Transverse colon (tissue), 4 donors: ENCODE data around the gene LRP4. TPM values are rescaled to one million over a fixed set of nuclear protein-coding genes. Genes with fewer than 3 reads are reported as not detected.

Experiments
- DNase-seq: peaks from one replicate; pipeline ENCODE4 v3.0.0-alpha.2; 2019
- H3K27ac ChIP-seq, 4 donors: fragments of 200-600 bp; sonication (generic); 2 replicates each; pipeline ENCODE4 v1.5.1; 2016 to 2018; ENCODE audit warnings: inconsistent platforms in 4 of 4
- H3K27me3 ChIP-seq: fragments of 200-600 bp; sonication (generic); 2 replicates; pipeline ENCODE4 v1.5.1; 2017; ENCODE audit warnings: inconsistent platforms
- H3K36me3 ChIP-seq, 4 donors: fragments of 200-600 bp; sonication (generic); 2 replicates each; pipeline ENCODE4 v1.5.1; 2017 to 2019; ENCODE audit warnings: inconsistent platforms in 4 of 4
- H3K4me1 ChIP-seq, 4 donors: fragments of 200-600 bp; sonication (generic); 2 replicates each; pipeline ENCODE4 v1.5.1; 2017 to 2020; ENCODE audit warnings: inconsistent platforms in 4 of 4
- H3K4me3 ChIP-seq, 4 donors: fragments of 200-600 bp; sonication (generic); 1 replicate in 1 of 4; 2 replicates in 3 of 4; pipeline versions ENCODE4 v1.5.1 to v1.6.1; 2017 to 2019; ENCODE audit warnings: inconsistent platforms in 4 of 4
- H3K9me3 ChIP-seq, 2 donors: fragments of 200-600 bp; sonication (generic); 2 replicates each; pipeline ENCODE4 v1.5.1; 2017 to 2019; ENCODE audit warnings: inconsistent platforms in 2 of 2
- EP300 ChIP-seq: sonication (generic); formaldehyde crosslinking; IDR thresholded peaks from one replicate; pipeline ENCODE4 v1.6.1; 2017; ENCODE audit warnings: antibody characterized with exemption, low read depth
- POLR2A ChIP-seq: fragments of 450-650 bp; IDR thresholded peaks from one replicate; pipeline ENCODE4 v1.6.1; 2016; ENCODE audit warnings: antibody characterized with exemption, mild to moderate bottlenecking, moderate library complexity
- POLR2AphosphoS5 ChIP-seq, 3 donors: sonication (generic); formaldehyde crosslinking; IDR thresholded peaks; one replicate each; pipeline ENCODE4 v1.6.1; 2016; ENCODE audit warnings: antibody characterized with exemption in 3 of 3
- WGBS, 2 donors: methylation state at CpG; one replicate each; pipeline ENCODE4 v1.1.5; 2018; ENCODE audit warnings: low coverage in 1 of 2; 5-methylcytosine and 5-hydroxymethylcytosine counted together
- in situ Hi-C, 4 donors: fragments of 200-750 bp; cut with MboI; loops; one replicate each; pipeline versions ENCODE4 v1.15.0 to v1.15.1; 2017; ENCODE audit warnings: low sequenced_read_pairs in 3 of 4, low pct_ligation_motif_present in 1 of 4, low pct_unique_long_range_greater_than_20kb in 1 of 4
- intact Hi-C: fragments of 100-400 bp; cut with DNase I; formaldehyde crosslinking; loops from one replicate; pipeline ENCODE4 v1.15.1; 2023; ENCODE audit warnings: low total_unique reads
- total RNA-seq, 4 donors: library from RNA; depleted of rRNA; stranded (reverse); fragments of >200 nt; gene quantifications; one replicate each; pipeline ENCODE4 v1.1.0, GENCODE V29; 2016
- TF ChIP-seq, protein P1 (sequence below), 5 experiments: fragments of 200-600 bp in 3 of 5; fragments of 450-650 bp in 2 of 5; sonication (generic) in 3 of 5; IDR thresholded peaks; 1 replicate in 2 of 5; 2 replicates in 3 of 5; pipeline ENCODE4 v1.5.1; 2016 to 2017; ENCODE audit warnings: antibody characterized with exemption in 5 of 5, inconsistent platforms in 3 of 5, mild to moderate bottlenecking in 2 of 5, moderate library complexity in 1 of 5

The LRP4 gene
- total RNA-seq, 4 donors from 2014 or later = 7.9 to 52.4 (median 16.2) TPM

DNA sequence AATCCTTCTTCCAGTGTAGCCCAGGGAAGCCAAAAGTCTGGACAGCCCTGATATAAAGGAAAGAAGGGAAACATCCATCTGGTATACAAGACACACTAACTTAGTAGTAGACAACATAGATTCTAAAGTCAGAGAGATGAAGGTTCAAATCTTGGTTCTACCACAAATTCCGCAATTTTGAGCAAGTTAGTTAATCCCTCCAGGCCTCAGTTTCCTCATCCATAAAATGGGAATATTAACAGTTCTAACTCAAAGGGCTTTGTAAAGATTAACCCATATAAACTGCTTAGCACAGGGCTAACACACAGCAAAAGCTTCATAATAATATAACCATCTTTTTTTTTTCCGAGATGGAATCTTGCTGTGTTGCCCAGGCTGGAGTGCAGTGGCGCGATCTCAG lies 10.7 kb downstream of the LRP4 start:
- H3K4me3 ChIP-seq = no peak overlapping the region
- no peaks in the 10 kb centered on the region for H3K27me3 ChIP-seq
- WGBS, 2 donors = 97 to 100% methylated on average over 1 to 4 of the region's 4 CpGs
- no peaks in the 10 kb centered on the region for H3K9me3 ChIP-seq
- no peak overlapping the region for H3K27ac ChIP-seq
- no peaks in the 10 kb centered on the region for H3K36me3 ChIP-seq
- TF ChIP-seq POLR2AphosphoS5 (IDR thresholded peaks at IDR 0.05) (no peak), EP300 (no peak), POLR2A (no peak)
- TF ChIP-seq, protein P1, sequence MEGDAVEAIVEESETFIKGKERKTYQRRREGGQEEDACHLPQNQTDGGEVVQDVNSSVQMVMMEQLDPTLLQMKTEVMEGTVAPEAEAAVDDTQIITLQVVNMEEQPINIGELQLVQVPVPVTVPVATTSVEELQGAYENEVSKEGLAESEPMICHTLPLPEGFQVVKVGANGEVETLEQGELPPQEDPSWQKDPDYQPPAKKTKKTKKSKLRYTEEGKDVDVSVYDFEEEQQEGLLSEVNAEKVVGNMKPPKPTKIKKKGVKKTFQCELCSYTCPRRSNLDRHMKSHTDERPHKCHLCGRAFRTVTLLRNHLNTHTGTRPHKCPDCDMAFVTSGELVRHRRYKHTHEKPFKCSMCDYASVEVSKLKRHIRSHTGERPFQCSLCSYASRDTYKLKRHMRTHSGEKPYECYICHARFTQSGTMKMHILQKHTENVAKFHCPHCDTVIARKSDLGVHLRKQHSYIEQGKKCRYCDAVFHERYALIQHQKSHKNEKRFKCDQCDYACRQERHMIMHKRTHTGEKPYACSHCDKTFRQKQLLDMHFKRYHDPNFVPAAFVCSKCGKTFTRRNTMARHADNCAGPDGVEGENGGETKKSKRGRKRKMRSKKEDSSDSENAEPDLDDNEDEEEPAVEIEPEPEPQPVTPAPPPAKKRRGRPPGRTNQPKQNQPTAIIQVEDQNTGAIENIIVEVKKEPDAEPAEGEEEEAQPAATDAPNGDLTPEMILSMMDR (IDR thresholded peaks at IDR 0.05) = no peak
- DNase-seq = no peak
- H3K4me1 ChIP-seq = peaks cover 0 to 7% (median under 1%) of the 10 kb centered on the region in 4 donors
- intact Hi-C loops (no loop called here), in situ Hi-C loops (no loop called here)

DNA sequence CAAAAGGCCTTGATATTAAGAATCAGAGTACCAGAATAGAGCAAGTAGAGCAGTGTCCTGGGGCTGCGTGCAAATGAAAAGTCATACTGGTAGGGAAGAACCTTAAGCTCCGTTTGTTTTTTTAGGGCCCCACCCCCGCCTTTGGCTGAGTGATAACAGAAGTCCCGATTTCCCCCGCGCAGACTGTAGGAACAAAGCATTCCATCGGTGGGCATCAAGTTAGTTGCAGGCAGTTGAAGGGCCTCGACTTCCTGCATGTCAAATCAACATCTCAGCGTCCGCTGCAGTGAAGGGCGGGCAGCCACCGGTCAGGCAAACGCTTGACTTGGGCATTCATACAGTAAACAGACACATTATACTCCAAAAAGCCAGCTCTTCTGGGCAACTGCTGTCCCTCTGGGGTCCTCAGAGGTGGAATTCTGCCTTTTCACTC lies 11.7 kb downstream of the LRP4 start:
- DNase-seq = no peak
- no peak overlapping the region for H3K27ac ChIP-seq
- no peaks in the 10 kb centered on the region for H3K9me3 ChIP-seq
- intact Hi-C loops = no loop called here
- H3K4me3 ChIP-seq = no peak overlapping the region
- in situ Hi-C loops = no loop called here
- WGBS, 2 donors = 0 to 53% methylated on average over 1 to 13 of the region's 13 CpGs
- no peaks in the 10 kb centered on the region for H3K27me3 ChIP-seq
- TF ChIP-seq, protein P1 (IDR thresholded peaks at IDR 0.05) = no peak
- no peak for TF ChIP-seq EP300
- TF ChIP-seq POLR2AphosphoS5 (IDR thresholded peaks at IDR 0.05) = no peak
- no peak for TF ChIP-seq POLR2A
- H3K4me1 ChIP-seq = no peaks in the 10 kb centered on the region
- H3K36me3 ChIP-seq = no peaks in the 10 kb centered on the region

DNA sequence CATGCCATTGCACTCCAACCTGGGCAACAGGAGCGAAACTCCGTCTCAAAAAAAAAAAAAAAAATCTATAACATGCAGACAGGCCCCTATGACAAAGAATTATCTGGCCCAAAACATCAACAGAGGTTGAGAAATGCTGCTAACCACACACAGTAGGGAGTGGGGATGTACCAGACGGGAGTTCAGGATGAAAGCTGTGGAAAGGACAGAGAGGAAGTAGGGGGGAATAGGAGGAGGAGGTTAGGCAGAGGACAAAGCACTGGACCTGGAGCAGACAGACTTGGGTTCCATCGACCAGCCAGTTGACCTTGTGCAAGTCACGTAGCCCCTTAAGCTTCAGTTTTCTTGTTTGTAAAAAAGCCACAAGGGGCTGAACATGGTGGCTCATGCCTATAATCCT lies 12.5 kb downstream of the LRP4 start:
- WGBS, 2 donors = 70 to 94% methylated on average over 2 to 5 of the region's 5 CpGs
- Histone ChIP-seq H3K4me3 (no peak overlapping the region), H3K27ac (no peak overlapping the region), H3K36me3 (no peaks in the 10 kb centered on the region), H3K9me3 (no peaks in the 10 kb centered on the region), H3K27me3 (no peaks in the 10 kb centered on the region), H3K4me1 (no peaks in the 10 kb centered on the region)
- in situ Hi-C loops (no loop called here), intact Hi-C loops (no loop called here)
- TF ChIP-seq EP300 = no peak
- no peak for TF ChIP-seq POLR2A
- TF ChIP-seq, protein P1 (IDR thresholded peaks at IDR 0.05) = no peak
- no peak for TF ChIP-seq POLR2AphosphoS5 (IDR thresholded peaks at IDR 0.05)
- DNase-seq = no peak

DNA sequence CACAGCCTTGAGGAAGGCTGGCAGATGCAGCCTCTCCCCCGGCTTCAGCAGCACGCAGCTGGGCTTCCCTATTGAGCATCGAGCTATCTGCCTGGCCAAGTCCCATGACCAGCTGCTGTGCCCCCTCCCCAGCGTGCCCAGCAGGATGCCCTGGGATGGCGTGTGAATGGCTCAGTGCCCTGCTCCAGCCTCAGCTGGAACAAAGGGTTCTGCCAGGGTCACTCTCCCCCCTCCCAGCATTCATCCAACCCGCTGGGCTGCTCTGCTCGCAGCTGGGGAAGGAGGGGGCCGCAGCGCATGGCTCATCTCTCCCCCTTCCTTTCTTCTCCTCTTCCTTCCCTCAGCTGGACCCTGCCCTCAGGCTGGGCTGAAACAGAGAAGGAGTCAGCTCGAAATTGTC lies 14.5 kb downstream of the LRP4 start:
- H3K9me3 ChIP-seq = no peaks in the 10 kb centered on the region
- in situ Hi-C loops = no loop called here
- H3K36me3 ChIP-seq = no peaks in the 10 kb centered on the region
- H3K27ac ChIP-seq = no peak overlapping the region
- intact Hi-C loops = no loop called here
- H3K4me1 ChIP-seq = no peaks in the 10 kb centered on the region
- WGBS, 2 donors = 81 to 100% methylated on average over 1 to 10 of the region's 10 CpGs
- H3K27me3 ChIP-seq = no peaks in the 10 kb centered on the region
- DNase-seq = no peak
- no peak overlapping the region for H3K4me3 ChIP-seq
- TF ChIP-seq POLR2A = no peak
- TF ChIP-seq POLR2AphosphoS5 (IDR thresholded peaks at IDR 0.05) = no peak
- TF ChIP-seq, protein P1 (IDR thresholded peaks at IDR 0.05) = no peak
- TF ChIP-seq EP300 = no peak
